HCT116 (cell line): ENCODE results near the gene SLC10A7. TPM values are rescaled to one million over a fixed set of nuclear protein-coding genes. Genes with fewer than 3 reads are reported as not detected.

Experiments used
- ATAC-seq: fragments of 200-7000 bp; cut with Tn5 transposase; 2 replicates; pipeline ENCODE4 v1.9.1; 2020; ENCODE audit warnings: mild to moderate bottlenecking, moderate library complexity
- BruUV-seq: library from RNA; stranded (reverse); fragments of 400-500 nt; replicated peaks from 2 replicates; lab custom pipeline; 2021; lab: Mats Ljungman, UMichigan
- CTCF ChIA-PET: fragments of 300-600 bp; sonication (Branson Sonifier 250); formaldehyde crosslinking; loops from one replicate; lab custom pipeline; 2021; ENCODE audit warnings: antibody characterized with exemption; lab: Charles Lee
- POLR2A ChIA-PET: fragments of 300-600, 350-600 bp; sonication (Branson Sonifier 250); formaldehyde crosslinking; loops from one replicate; lab custom pipeline; 2021; ENCODE audit warnings: antibody characterized with exemption; lab: Charles Lee
- RAD21 ChIA-PET, 2 experiments: fragments of 300-600 bp; sonication (Branson Sonifier 250); formaldehyde crosslinking; loops; one replicate each; lab custom pipeline; 2023; ENCODE audit warnings: low total read pairs in 2 of 2; ENCODE audit not compliant: uncharacterized antibody in 2 of 2, unreplicated experiment in 2 of 2, low non-redundant PET in 1 of 2; lab: Charles Lee
- DNase-seq: peaks from one replicate; pipeline ENCODE4 v3.0.0-alpha.2; 2010; ENCODE audit warnings: low read depth, low spot score
- H2AFZ ChIP-seq: fragments of 200-600 bp; shearing (Covaris generic), sonication (generic); 2 replicates; pipeline ENCODE4 v1.6.1; 2017; ENCODE audit warnings: low read depth, mixed run types, mixed read lengths, antibody characterized with exemption, low read length; ENCODE audit not compliant: poor library complexity, severe bottlenecking
- H3K27ac ChIP-seq: 2 replicates; pipeline ENCODE4 v1.5.1; 2012; ENCODE audit warnings: low read depth, low read length
- H3K27me3 ChIP-seq: fragments of 200-600 bp; sonication (generic); 2 replicates; pipeline ENCODE4 v1.6.1; 2016; ENCODE audit warnings: mixed run types, low read length, mixed read lengths; ENCODE audit not compliant: insufficient read depth
- H3K36me3 ChIP-seq, 2 experiments: fragments of 200-500 bp in 1 of 2; fragments of 200-600 bp in 1 of 2; sonication (Bioruptor generic) in 1 of 2; sonication (generic) in 1 of 2; 2 replicates each; pipeline versions ENCODE4 v1.5.1 to v1.6.1; 2014 to 2016; ENCODE audit warnings: low read length in 2 of 2, inconsistent platforms in 1 of 2, mixed read lengths in 1 of 2, mixed run types in 1 of 2; ENCODE audit not compliant: insufficient read depth in 2 of 2, control insufficient read depth in 1 of 2
- H3K4me1 ChIP-seq, 2 experiments: fragments of 200-600 bp in 1 of 2; sonication (generic) in 1 of 2; 2 replicates each; pipeline versions ENCODE4 v1.5.1 to v1.6.1; 2012 to 2017; ENCODE audit warnings: low read length in 2 of 2, inconsistent platforms in 1 of 2, mild to moderate bottlenecking in 1 of 2, mixed read lengths in 1 of 2, mixed run types in 1 of 2, moderate library complexity in 1 of 2; ENCODE audit not compliant: insufficient read depth in 2 of 2, control insufficient read depth in 1 of 2
- H3K4me2 ChIP-seq: fragments of 200-600 bp; sonication (generic); 2 replicates; pipeline ENCODE4 v1.6.1; 2017; ENCODE audit warnings: mixed run types, low read length, mixed read lengths
- H3K4me3 ChIP-seq, 2 experiments: fragments of 200-600 bp in 1 of 2; sonication (generic) in 1 of 2; replicated peaks in 1 of 2; 2 replicates each; pipeline ENCODE4 v1.5.1; 2011 to 2016; ENCODE audit warnings: low read length in 2 of 2, control low read depth in 1 of 2, low read depth in 1 of 2, mild to moderate bottlenecking in 1 of 2, mixed read lengths in 1 of 2, mixed run types in 1 of 2
- H3K79me2 ChIP-seq: fragments of 200-600 bp; sonication (generic); 2 replicates; pipeline ENCODE4 v1.6.1; 2017; ENCODE audit warnings: mild to moderate bottlenecking, mixed run types, low read length, moderate library complexity, mixed read lengths; ENCODE audit not compliant: insufficient read depth
- H3K9ac ChIP-seq: fragments of 200-600 bp; sonication (generic); 2 replicates; pipeline ENCODE4 v1.6.1; 2016; ENCODE audit warnings: low read length, mixed read lengths
- H3K9me2 ChIP-seq: fragments of 200-600 bp; sonication (generic), shearing (Covaris generic); 2 replicates; pipeline ENCODE4 v1.6.1; 2017; ENCODE audit warnings: mixed run types, mild to moderate bottlenecking, moderate library complexity; ENCODE audit not compliant: insufficient read depth
- H3K9me3 ChIP-seq, 2 experiments: fragments of 200-500 bp in 1 of 2; fragments of 200-600 bp in 1 of 2; sonication (Bioruptor generic) in 1 of 2; sonication (generic) in 1 of 2; 2 replicates each; pipeline ENCODE4 v1.6.1; 2014 to 2017; ENCODE audit warnings: low read length in 2 of 2, mixed read lengths in 2 of 2, inconsistent platforms in 1 of 2, low read depth in 1 of 2, mild to moderate bottlenecking in 1 of 2, mixed run types in 1 of 2, moderate library complexity in 1 of 2; ENCODE audit not compliant: control insufficient read depth in 1 of 2, insufficient read depth in 1 of 2
- H4K20me1 ChIP-seq: fragments of 200-600 bp; sonication (generic), shearing (Covaris generic); 2 replicates; pipeline ENCODE4 v1.6.1; 2017; ENCODE audit warnings: mixed run types, mild to moderate bottlenecking, moderate library complexity; ENCODE audit not compliant: insufficient read depth
- CBX3 ChIP-seq: IDR thresholded peaks from 2 replicates; pipeline ENCODE4 v1.6.1; 2012; ENCODE audit warnings: low read depth
- CTCF ChIP-seq, 3 experiments: fragments of 200-600 bp in 1 of 3; sonication (generic) in 1 of 3; IDR thresholded peaks in 2 of 3; conservative IDR thresholded peaks in 1 of 3; 2 replicates each; pipeline ENCODE4 v1.5.1; 2012 to 2017; ENCODE audit warnings: low read depth in 2 of 3, low read length in 2 of 3, antibody characterized with exemption in 1 of 3, borderline replicate concordance in 1 of 3, control low read depth in 1 of 3, mild to moderate bottlenecking in 1 of 3, mixed read lengths in 1 of 3, mixed run types in 1 of 3, moderate library complexity in 1 of 3; ENCODE audit not compliant: insufficient read depth in 1 of 3
- EGR1 ChIP-seq: IDR thresholded peaks from 2 replicates; pipeline ENCODE4 v1.6.1; 2012; ENCODE audit warnings: low read depth
- EZH2phosphoT487 ChIP-seq: fragments of 200-600 bp; IDR thresholded peaks from 2 replicates; pipeline ENCODE4 v1.6.1; 2018; ENCODE audit warnings: antibody characterized with exemption, borderline replicate concordance
- POLR2A ChIP-seq: IDR thresholded peaks from 2 replicates; pipeline ENCODE4 v1.7.0; 2011; ENCODE audit warnings: borderline replicate concordance; ENCODE audit not compliant: insufficient read depth, insufficient read length; ENCODE audit errors: extremely low read depth
- YY1 ChIP-seq: IDR thresholded peaks from 2 replicates; pipeline ENCODE4 v1.6.1; 2011; ENCODE audit warnings: low read length, low read depth, moderate library complexity, mild to moderate bottlenecking; ENCODE audit not compliant: insufficient replicate concordance; ENCODE audit errors: extremely low read depth
- ZBTB33 ChIP-seq: IDR thresholded peaks from 2 replicates; pipeline ENCODE4 v1.6.1; 2011; ENCODE audit warnings: mild to moderate bottlenecking, low read length, moderate library complexity; ENCODE audit not compliant: insufficient replicate concordance; ENCODE audit errors: extremely low read depth
- ZNF274 ChIP-seq: fragments of 200-500 bp; sonication (Bioruptor generic); IDR thresholded peaks from 2 replicates; pipeline ENCODE4 v1.6.1; 2014; ENCODE audit warnings: mild to moderate bottlenecking, low read depth, low read length, inconsistent platforms
- intact Hi-C: fragments of 100-400 bp; cut with micrococcal nuclease; formaldehyde crosslinking; loops from 2 replicates; pipeline ENCODE4 v1.10.0; 2022
- total RNA-seq: library from RNA; stranded (reverse); gene quantifications from one replicate; pipeline ENCODE4 v1.2.1, GENCODE V29; 2021; ENCODE audit not compliant: unreplicated experiment

SLC10A7 gene
- total RNA-seq, 1 experiment from 2014 or later, result 5.5 TPM

GRCh38 chr4:146283758-146284651 is 237.7 kb downstream of the SLC10A7 start (continued):
- no peak for TF ChIP-seq ZNF274
- TF ChIP-seq YY1, result no peak
- no peak for TF ChIP-seq EZH2phosphoT487
- TF ChIP-seq, all 23 proteins: peak for 0

GRCh38 chr4:146282657-146283056 is 239.1 kb downstream of the SLC10A7 start:
- Histone ChIP-seq H2AFZ (no peak overlapping the region), H3K4me1 (no peaks in the 10 kb centered on the region), H3K27me3 (no peaks in the 10 kb centered on the region), H3K27ac (no peak overlapping the region), H3K4me2 (no peak overlapping the region), H3K79me2 (no peaks in the 10 kb centered on the region), H3K9me3 (no peaks in the 10 kb centered on the region), H3K9me2 (no peaks in the 10 kb centered on the region), H4K20me1 (no peaks in the 10 kb centered on the region), H3K9ac (no peak overlapping the region), H3K4me3 (no peak overlapping the region), H3K36me3 (no peaks in the 10 kb centered on the region)
- TF ChIP-seq EGR1 (no peak), CBX3 (no peak), POLR2A (no peak), CTCF (IDR thresholded peaks at IDR 0.05 in 2 of 3, conservative IDR thresholded peaks at IDR 0.05 in 1 of 3; ENCODE audit: borderline replicate concordance in 1 of 3, insufficient read depth in 1 of 3, low read depth in 2 of 3, low read length in 2 of 3) (no peak), ZBTB33 (no peak), YY1 (no peak)
- no peak for ATAC-seq
- ChIA-PET CTCF (interaction anchor here (1.2 kb wide), 1 partner anchor 9 kb away, joined by 3 read pairs; no protein-coding TSS in a partner anchor), POLR2A (no interaction called here), RAD21 (no interaction called here)
- no peak for DNase-seq
- intact Hi-C loops, result no loop called here
- no TSS peak for BruUV-seq
